H1 (cell line): ENCODE results near the gene SIPA1L3. TPM values are rescaled to one million over a fixed set of nuclear protein-coding genes. Genes with fewer than 3 reads are reported as not detected.

Source experiments
- CTCF ChIA-PET: fragments of 300-600 bp; sonication (Branson Sonifier 250); formaldehyde crosslinking; loops from one replicate; lab custom pipeline; 2021; ENCODE audit not compliant: partially characterized antibody; lab: Charles Lee
- POLR2A ChIA-PET: fragments of 300-600 bp; sonication (Branson Sonifier 250); formaldehyde crosslinking; loops from one replicate; lab custom pipeline; 2021; ENCODE audit warnings: inconsistent platforms; ENCODE audit not compliant: partially characterized antibody; lab: Charles Lee
- DNase-seq, 2 experiments: peaks; one replicate each; pipeline versions ENCODE4 v3.0.0 to v3.0.0-alpha.2; 2010 to 2022; ENCODE audit warnings: low spot score in 2 of 2, low read depth in 1 of 2, mixed read lengths in 1 of 2
- FAIRE-seq: peaks from 2 replicates; lab custom pipeline; 2011; peaks lifted over from hg19 to GRCh38; lab: Jason Lieb, UNC
- H2AFZ ChIP-seq: 2 replicates; pipeline ENCODE4 v1.8.1; 2012; ENCODE audit warnings: low read length, inconsistent platforms
- H2AK5ac ChIP-seq: 2 replicates; pipeline ENCODE4 v1.6.1; 2013; ENCODE audit warnings: low read depth, low read length
- H2BK120ac ChIP-seq: replicated peaks from 2 replicates; pipeline ENCODE3; 2013; ENCODE audit warnings: low read depth, low read length, inconsistent platforms
- H2BK12ac ChIP-seq: 2 replicates; pipeline ENCODE4 v1.6.1; 2013; ENCODE audit warnings: low read depth, low read length
- H2BK15ac ChIP-seq: 2 replicates; pipeline ENCODE4 v1.6.1; 2013; ENCODE audit warnings: low read length
- H2BK20ac ChIP-seq: 2 replicates; pipeline ENCODE4 v1.6.1; 2013; ENCODE audit warnings: low read length
- H2BK5ac ChIP-seq: 2 replicates; pipeline ENCODE4 v1.6.1; 2013; ENCODE audit warnings: low read depth, low read length
- H3K14ac ChIP-seq: 2 replicates; pipeline ENCODE4 v1.6.1; 2013; ENCODE audit warnings: inconsistent platforms; ENCODE audit not compliant: insufficient read length
- H3K18ac ChIP-seq: 2 replicates; pipeline ENCODE4 v1.6.1; 2013; ENCODE audit warnings: low read length; ENCODE audit errors: extremely low read depth
- H3K23ac ChIP-seq: 2 replicates; pipeline ENCODE4 v1.6.1; 2013; ENCODE audit warnings: inconsistent platforms; ENCODE audit not compliant: insufficient read length
- H3K23me2 ChIP-seq: 2 replicates; pipeline ENCODE4 v1.6.1; 2013; ENCODE audit warnings: low read depth, low read length
- H3K27ac ChIP-seq: 2 replicates; pipeline ENCODE4 v1.6.1; 2011; ENCODE audit warnings: low read depth, low read length, inconsistent platforms
- H3K27me3 ChIP-seq, 4 experiments: replicated peaks in 1 of 4; 1 replicate in 1 of 4; 2 replicates in 3 of 4; pipeline versions ENCODE4 v1.6.1 to v1.8.1; 2011 to 2013; ENCODE audit warnings: low read length in 3 of 4, mild to moderate bottlenecking in 3 of 4, inconsistent platforms in 2 of 4, mixed read lengths in 2 of 4, moderate library complexity in 1 of 4; ENCODE audit not compliant: control insufficient read depth in 3 of 4, insufficient read depth in 3 of 4; ENCODE audit errors: extremely low read depth in 1 of 4
- H3K36me3 ChIP-seq, 4 experiments: 2 replicates each; pipeline versions ENCODE4 v1.6.1 to v1.8.1; 2011 to 2013; ENCODE audit warnings: mild to moderate bottlenecking in 4 of 4, low read length in 3 of 4, moderate library complexity in 2 of 4, control low read depth in 1 of 4, inconsistent platforms in 1 of 4; ENCODE audit not compliant: insufficient read depth in 4 of 4, control insufficient read depth in 2 of 4
- H3K4ac ChIP-seq: replicated peaks from 2 replicates; pipeline ENCODE3; 2013; ENCODE audit warnings: low read length, low read depth, mixed read lengths, inconsistent platforms; ENCODE audit not compliant: insufficient read length
- H3K4me1 ChIP-seq, 4 experiments: replicated peaks in 1 of 4; 1 replicate in 1 of 4; 2 replicates in 3 of 4; pipeline versions ENCODE4 v1.6.1 to v1.8.1; 2011 to 2013; ENCODE audit warnings: low read length in 3 of 4, inconsistent platforms in 2 of 4, mixed read lengths in 1 of 4; ENCODE audit not compliant: insufficient read depth in 4 of 4, control insufficient read depth in 3 of 4
- H3K4me2 ChIP-seq, 2 experiments: 2 replicates each; pipeline versions ENCODE4 v1.6.1 to v1.8.1; 2011 to 2013; ENCODE audit warnings: low read depth in 2 of 2, low read length in 2 of 2, control low read depth in 1 of 2, inconsistent platforms in 1 of 2, mild to moderate bottlenecking in 1 of 2; ENCODE audit not compliant: insufficient read depth in 1 of 2
- H3K4me3 ChIP-seq, 4 experiments: fragments of 200-600, 300-600 bp in 1 of 4; sonication (generic), shearing (Covaris generic), sonication (Bioruptor Twin) in 1 of 4; 2 replicates each; pipeline versions ENCODE4 v1.5.1 to v1.8.1; 2011 to 2016; ENCODE audit warnings: low read length in 4 of 4, low read depth in 3 of 4, control low read depth in 2 of 4, inconsistent platforms in 2 of 4, mild to moderate bottlenecking in 2 of 4, mixed read lengths in 1 of 4, moderate library complexity in 1 of 4; ENCODE audit not compliant: insufficient read depth in 2 of 4; ENCODE audit errors: extremely low read depth in 1 of 4
- H3K56ac ChIP-seq: replicated peaks from 2 replicates; pipeline ENCODE3; 2013; ENCODE audit warnings: low read depth, mild to moderate bottlenecking, mixed read lengths, low read length, inconsistent platforms; ENCODE audit not compliant: insufficient read length
- H3K79me1 ChIP-seq: 2 replicates; pipeline ENCODE4 v1.6.1; 2013; ENCODE audit warnings: low read depth, low read length, control low read depth
- H3K79me2 ChIP-seq, 2 experiments: 2 replicates each; pipeline versions ENCODE4 v1.6.1 to v1.8.1; 2012 to 2013; ENCODE audit warnings: low read length in 2 of 2, mild to moderate bottlenecking in 2 of 2, inconsistent platforms in 1 of 2; ENCODE audit not compliant: insufficient read depth in 2 of 2, control insufficient read depth in 1 of 2
- H3K9ac ChIP-seq, 4 experiments: replicated peaks in 1 of 4; 1 replicate in 1 of 4; 2 replicates in 3 of 4; pipeline versions ENCODE4 v1.6.1 to v1.8.1; 2011 to 2013; ENCODE audit warnings: low read depth in 3 of 4, low read length in 3 of 4, control low read depth in 2 of 4, mild to moderate bottlenecking in 2 of 4, moderate library complexity in 2 of 4, inconsistent platforms in 1 of 4; ENCODE audit errors: extremely low read depth in 1 of 4
- H3K9me3 ChIP-seq, 2 experiments: 2 replicates each; pipeline versions ENCODE4 v1.6.1 to v1.8.1; 2012 to 2013; ENCODE audit warnings: mild to moderate bottlenecking in 2 of 2, moderate library complexity in 2 of 2, control low read depth in 1 of 2, inconsistent platforms in 1 of 2, low read depth in 1 of 2, low read length in 1 of 2, mixed read lengths in 1 of 2; ENCODE audit not compliant: insufficient read depth in 2 of 2
- H4K20me1 ChIP-seq, 2 experiments: replicated peaks in 1 of 2; 2 replicates each; pipeline versions ENCODE3 to v1.8.1; 2011 to 2013; ENCODE audit warnings: inconsistent platforms in 2 of 2, low read length in 2 of 2, mild to moderate bottlenecking in 1 of 2; ENCODE audit not compliant: insufficient read depth in 2 of 2, control insufficient read depth in 1 of 2
- H4K5ac ChIP-seq: 2 replicates; pipeline ENCODE4 v1.6.1; 2013; ENCODE audit warnings: low read length, low read depth, mixed read lengths, inconsistent platforms; ENCODE audit not compliant: insufficient read length
- H4K8ac ChIP-seq: 2 replicates; pipeline ENCODE4 v1.8.0; 2013; ENCODE audit warnings: mild to moderate bottlenecking, moderate library complexity, low read length, inconsistent platforms; ENCODE audit not compliant: insufficient read depth; ENCODE audit errors: extremely low read depth
- H4K91ac ChIP-seq: replicated peaks from 2 replicates; pipeline ENCODE3; 2013; ENCODE audit warnings: low read length, mixed read lengths, inconsistent platforms; ENCODE audit not compliant: insufficient read length
- CBX8 ChIP-seq: fragments of 300-800, 300-1000 bp; sonication (generic); IDR thresholded peaks from 2 replicates; pipeline ENCODE4 v1.7.1; 2016; ENCODE audit warnings: low read depth, low read length, borderline replicate concordance
- E2F6 ChIP-seq: IDR thresholded peaks from 2 replicates; pipeline ENCODE4 v1.6.1; 2012; ENCODE audit warnings: inconsistent platforms
- FOSL1 ChIP-seq: IDR thresholded peaks from 2 replicates; pipeline ENCODE4 v1.6.1; 2011; ENCODE audit warnings: mild to moderate bottlenecking, low read depth, low read length, moderate library complexity; ENCODE audit not compliant: insufficient read depth
- GABPA ChIP-seq: IDR thresholded peaks from 2 replicates; pipeline ENCODE4 v1.6.1; 2011; ENCODE audit warnings: mild to moderate bottlenecking, low read length, moderate library complexity, borderline replicate concordance; ENCODE audit not compliant: insufficient read depth
- HDAC2 ChIP-seq, 2 experiments: fragments of 300-600 bp in 1 of 2; sonication (generic) in 1 of 2; IDR thresholded peaks; 2 replicates each; pipeline ENCODE4 v1.6.1; 2011 to 2012; ENCODE audit warnings: low read depth in 2 of 2, low read length in 2 of 2, mild to moderate bottlenecking in 2 of 2, moderate library complexity in 2 of 2, borderline replicate concordance in 1 of 2, inconsistent platforms in 1 of 2
- KDM1A ChIP-seq: fragments of 200-600, 300-600 bp; sonication (generic); IDR thresholded peaks from 2 replicates; pipeline ENCODE4 v1.7.1; 2016; ENCODE audit warnings: mild to moderate bottlenecking, low read length, borderline replicate concordance
- NANOG ChIP-seq: IDR thresholded peaks from 2 replicates; pipeline ENCODE4 v1.6.1; 2011; ENCODE audit warnings: low read length, low read depth, mild to moderate bottlenecking, inconsistent platforms; ENCODE audit not compliant: insufficient read depth, poor library complexity, severe bottlenecking
- NRF1 ChIP-seq: IDR thresholded peaks from 2 replicates; pipeline ENCODE4 v1.6.1; 2011; ENCODE audit warnings: mild to moderate bottlenecking, low read depth, low read length, improper control_type of control experiment
- POU5F1 ChIP-seq: IDR thresholded peaks from 2 replicates; pipeline ENCODE4 v1.6.1; 2011; ENCODE audit warnings: low read depth, mild to moderate bottlenecking, low read length, moderate library complexity
- TEAD4 ChIP-seq: IDR thresholded peaks from 2 replicates; pipeline ENCODE4 v1.6.1; 2012; ENCODE audit warnings: low read depth, low read length, inconsistent platforms, mixed read lengths
- WGBS, 2 experiments: shearing (Covaris generic) in 1 of 2; methylation state at CpG; one replicate each; pipeline versions ENCODE4 v1.1.6 to v1.1.7; 2013 to 2015; ENCODE audit warnings: low lambda C conversion rate in 2 of 2, mixed read lengths in 2 of 2, inconsistent platforms in 1 of 2, low coverage in 1 of 2, missing lambda C conversion rate in 1 of 2; ENCODE audit not compliant: insufficient replicate concordance in 2 of 2, insufficient coverage in 1 of 2, insufficient read length in 1 of 2; ENCODE audit errors: extremely low coverage in 1 of 2, missing lambda C conversion rate in 1 of 2; 5-methylcytosine and 5-hydroxymethylcytosine counted together
- polyA plus RNA-seq, 7 experiments: library from polyadenylated mRNA; depleted of rRNA in 3 of 7; stranded (reverse) in 5 of 7; unstranded in 2 of 7; fragments of >200 nt in 5 of 7; fragments of 200-250 nt in 2 of 7; gene quantifications; 1 replicate in 5 of 7; 2 replicates in 1 of 7; 4 replicates in 1 of 7; pipeline versions ENCODE4 v1.2.1 to v1.2.3, GENCODE V29; 2011 to 2013; ENCODE audit warnings: missing spikeins in 2 of 7, mixed read lengths in 2 of 7
- total RNA-seq: library from RNA; stranded (reverse); fragmentation: NEBNext Ultra II Directional; extraction: Animal tissue kit (Norgen Biotek cat#: 25700); gene quantifications from 2 replicates; pipeline ENCODE4 v1.2.1, GENCODE V29; 2021

Gene SIPA1L3
- total and polyA plus RNA-seq, 2 of the 8 experiments (the other 6 are each of a cell fraction or from before 2014, with no cell fraction given) = 15.0 to 54.9 TPM

- Histone ChIP-seq H2AFZ (no peak overlapping the region), H3K36me3 (no peaks in the 10 kb centered on the region; a peak in 1 of 8 replicates), H4K20me1 (peaks cover 3 to 11% of the 10 kb centered on the region in 2 experiments), H3K27me3 (no peaks in the 10 kb centered on the region), H4K8ac (no peak overlapping the region), H2AK5ac (no peak overlapping the region), H3K79me1 (peaks cover 9% of the 10 kb centered on the region), H3K18ac (no peak overlapping the region), H3K9ac (no peak overlapping the region), H3K23ac (no peak overlapping the region), H2BK120ac (no peak overlapping the region), H3K4ac (no peak overlapping the region), H3K4me2 (0 out of 4 replicates have a peak overlapping the region, but pooled peaks of 1 of the 2 experiments have one; percentile 23), H2BK12ac (no peak overlapping the region), H3K14ac (no peak overlapping the region), H2BK5ac (no peak overlapping the region), H3K4me3 (no peak overlapping the region), H2BK15ac (no peak overlapping the region; the same call in 1 of the 2 replicates), H2BK20ac (no peak overlapping the region), H3K56ac (no peak overlapping the region), H3K23me2 (no peaks in the 10 kb centered on the region), H3K27ac (no peak overlapping the region), H4K5ac (no peak overlapping the region), H3K9me3 (no peaks in the 10 kb centered on the region), H4K91ac (no peak overlapping the region), H3K79me2 (peaks cover 0 to 15% of the 10 kb centered on the region in 2 experiments; a peak in 1 of 4 replicates), H3K4me1 (peaks cover 14 to 33% (median 28%) of the 10 kb centered on the region in 4 experiments)
- ChIA-PET POLR2A (interaction anchor here (1.2 kb wide), 1 partner anchor 8 kb away, joined by 4 read pairs; no protein-coding TSS in a partner anchor), CTCF (interaction anchor here (0.6 to 1.9 kb wide), 9 partner anchors 10 to 141 kb away, joined by 3 to 7 read pairs (median 5); no protein-coding TSS in a partner anchor)
- DNase-seq = no peak
- 88% methylated on average over 5 of the region's 5 CpGs; no CpG with 5 or more reads in 1 of the 2 experiments for WGBS, 2 experiments
- no peak for FAIRE-seq
- TF ChIP-seq FOSL1 = no peak
- TF ChIP-seq POU5F1 = no peak
- no peak for TF ChIP-seq NRF1
- no peak for TF ChIP-seq KDM1A
- TF ChIP-seq HDAC2 (IDR thresholded peaks at IDR 0.05; ENCODE audit: borderline replicate concordance in 1 of 2, low read depth in 2 of 2, low read length in 2 of 2) = no peak
- TF ChIP-seq CBX8 = no peak
- no peak for TF ChIP-seq NANOG
- no peak for TF ChIP-seq GABPA
- no peak for TF ChIP-seq TEAD4
- no peak for TF ChIP-seq E2F6
Observed at GRCh38 chr19:38043649-38044144, 136.7 kb downstream of the SIPA1L3 start.
